Prostate gland (tissue), 2 donors: ENCODE results near the gene ADARB1. TPM values are rescaled to one million over a fixed set of nuclear protein-coding genes. Genes with fewer than 3 reads are reported as not detected.

ENCODE experiments used
- DNase-seq: peaks from one replicate; pipeline ENCODE4 v3.0.0-alpha.2; 2019; ENCODE audit warnings: low spot score
- H3K27ac ChIP-seq, 2 donors: fragments of 200-600 bp; sonication (generic); 2 replicates each; pipeline ENCODE4 v1.5.1; 2017 to 2019
- H3K27me3 ChIP-seq: fragments of 200-600 bp; sonication (generic); replicated peaks from 2 replicates; pipeline ENCODE4 v1.5.1; 2019; ENCODE audit not compliant: insufficient read depth
- H3K36me3 ChIP-seq, 2 donors: fragments of 200-600 bp; sonication (generic); 1 replicate in 1 of 2; 2 replicates in 1 of 2; pipeline versions ENCODE4 v1.5.1 to v1.8.1; 2017 to 2019
- H3K4me1 ChIP-seq: fragments of 200-600 bp; sonication (generic); replicated peaks from 2 replicates; pipeline ENCODE4 v1.5.1; 2019
- H3K4me3 ChIP-seq, 2 donors: fragments of 200-600 bp; sonication (generic); 2 replicates each; pipeline ENCODE4 v1.5.1; 2017 to 2019
- H3K9me3 ChIP-seq: fragments of 200-600 bp; sonication (generic); 2 replicates; pipeline ENCODE4 v1.5.1; 2017
- CTCF ChIP-seq, 4 experiments: fragments of 200-600 bp in 2 of 4; fragments of 450-650 bp in 2 of 4; sonication (generic) in 2 of 4; IDR thresholded peaks; 1 replicate in 3 of 4; 2 replicates in 1 of 4; pipeline ENCODE4 v1.5.1; 2016 to 2019; ENCODE audit warnings: antibody characterized with exemption in 4 of 4, mild to moderate bottlenecking in 2 of 4, moderate library complexity in 2 of 4
- POLR2A ChIP-seq: fragments of 450-650 bp; IDR thresholded peaks from one replicate; pipeline ENCODE4 v1.6.1; 2016; ENCODE audit warnings: antibody characterized with exemption, mild to moderate bottlenecking
- POLR2AphosphoS5 ChIP-seq: sonication (generic); formaldehyde crosslinking; IDR thresholded peaks from one replicate; pipeline ENCODE4 v1.6.1; 2017; ENCODE audit warnings: antibody characterized with exemption
- WGBS: methylation state at CpG from one replicate; pipeline ENCODE4 v1.1.5; 2018; 5-methylcytosine and 5-hydroxymethylcytosine counted together
- intact Hi-C: fragments of 100-400 bp; cut with DNase I; formaldehyde crosslinking; loops from one replicate; pipeline ENCODE4 v1.14.2; 2022
- total RNA-seq, 2 donors: library from RNA; depleted of rRNA; stranded (reverse); fragments of >200 nt; gene quantifications; one replicate each; pipeline ENCODE4 v1.1.0, GENCODE V29; 2016

The ADARB1 gene
- total RNA-seq, 2 donors from 2014 or later = 21.0 to 30.9 TPM

DNA sequence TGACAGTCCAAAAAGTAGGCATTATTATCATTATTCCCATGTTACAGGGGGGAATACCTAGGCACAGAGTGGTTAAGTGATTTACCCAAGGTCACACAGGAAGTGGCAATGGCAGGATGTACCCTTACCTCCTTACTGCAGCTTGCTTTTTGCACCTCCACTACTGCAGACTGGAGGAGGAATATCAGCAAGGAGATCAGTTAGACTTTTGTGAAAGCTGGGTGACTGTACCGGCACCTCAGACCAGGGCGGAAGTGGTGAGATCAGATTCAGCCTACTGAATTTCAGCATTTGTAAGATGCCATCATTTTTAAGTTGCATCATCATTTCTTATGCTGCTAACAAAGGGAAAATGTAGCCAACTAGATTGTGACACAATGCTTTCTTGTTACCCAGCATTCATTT lies 4.5 kb downstream of the ADARB1 start:
- no peak for TF ChIP-seq POLR2A
- intact Hi-C loops = no loop called here
- Histone ChIP-seq H3K9me3 (no peaks in the 10 kb centered on the region), H3K36me3 (no peaks in the 10 kb centered on the region), H3K4me3 (no peak overlapping the region), H3K4me1 (peaks cover 5% of the 10 kb centered on the region), H3K27ac (no peak overlapping the region), H3K27me3 (no peaks in the 10 kb centered on the region)
- DNase-seq = no peak
- WGBS = 84% methylated on average over 2 of the region's 2 CpGs

DNA sequence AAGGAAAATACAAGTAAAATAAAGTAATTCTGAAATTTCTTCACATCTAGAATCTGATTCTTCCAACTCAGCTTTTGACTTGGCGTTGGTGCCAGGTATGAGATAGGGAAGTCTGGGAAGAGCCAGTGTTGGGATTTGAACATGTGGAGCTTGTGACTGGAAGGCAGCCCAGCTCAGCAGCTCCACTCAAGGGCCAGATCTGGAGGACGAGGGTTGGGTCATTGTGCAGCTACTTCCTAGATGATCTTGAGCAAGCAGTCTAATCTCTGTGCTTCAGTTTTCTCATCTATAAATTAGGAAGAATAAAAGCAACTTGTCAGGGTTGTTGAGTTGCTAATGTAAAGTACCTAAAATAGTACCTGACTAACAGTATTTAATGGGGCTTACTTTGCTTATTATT lies 5.0 kb downstream of the ADARB1 start:
- WGBS = 80% methylated on average over 2 of the region's 2 CpGs
- no peak overlapping the region for H3K27ac ChIP-seq

GRCh38 chr21:45080232-45080631 lies 5.9 kb downstream of the ADARB1 start:
- no peaks in the 10 kb centered on the region for H3K27me3 ChIP-seq
- TF ChIP-seq POLR2AphosphoS5 = no peak
- no peak for TF ChIP-seq POLR2A
- TF ChIP-seq CTCF (IDR thresholded peaks at IDR 0.05) = no peak
- H3K9me3 ChIP-seq = no peaks in the 10 kb centered on the region
- intact Hi-C loops = no loop called here
- 83% methylated on average over 5 of the region's 5 CpGs for WGBS
- H3K27ac ChIP-seq = no peak overlapping the region
- no peak for DNase-seq
- H3K4me3 ChIP-seq = no peak overlapping the region
- H3K4me1 ChIP-seq = peaks cover 12% of the 10 kb centered on the region
- H3K36me3 ChIP-seq = no peaks in the 10 kb centered on the region

More for the DNA sequence above, 5.0 kb downstream of the ADARB1 start:
- no peak for DNase-seq
- H3K27me3 ChIP-seq = no peaks in the 10 kb centered on the region
- TF ChIP-seq POLR2AphosphoS5 = no peak
- no peak for TF ChIP-seq POLR2A
- TF ChIP-seq CTCF (IDR thresholded peaks at IDR 0.05) = no peak
- no peaks in the 10 kb centered on the region for H3K9me3 ChIP-seq
- peaks cover 6% of the 10 kb centered on the region for H3K4me1 ChIP-seq
- intact Hi-C loops = no loop called here
- H3K4me3 ChIP-seq = no peak overlapping the region
- no peaks in the 10 kb centered on the region for H3K36me3 ChIP-seq

- peaks cover 12% of the 10 kb centered on the region for H3K4me1 ChIP-seq
- H3K27me3 ChIP-seq = no peaks in the 10 kb centered on the region
- no peak overlapping the region for H3K4me3 ChIP-seq
- intact Hi-C loops = no loop called here
- WGBS = 70% methylated on average over 8 of the region's 8 CpGs
- DNase-seq = no peak
- no peaks in the 10 kb centered on the region for H3K9me3 ChIP-seq
- TF ChIP-seq POLR2AphosphoS5 (no peak), CTCF (IDR thresholded peaks at IDR 0.05) (no peak), POLR2A (no peak)
- no peak overlapping the region for H3K27ac ChIP-seq
- H3K36me3 ChIP-seq = no peaks in the 10 kb centered on the region
Observed at GRCh38 chr21:45080639-45081414, 6.4 kb downstream of the ADARB1 start.

- TF ChIP-seq CTCF (IDR thresholded peaks at IDR 0.05) = no peak
- TF ChIP-seq POLR2A = no peak
- no peak for TF ChIP-seq POLR2AphosphoS5
- Histone ChIP-seq H3K4me3 (no peak overlapping the region), H3K27me3 (no peaks in the 10 kb centered on the region), H3K9me3 (no peaks in the 10 kb centered on the region), H3K27ac (no peak overlapping the region), H3K4me1 (peaks cover 12% of the 10 kb centered on the region), H3K36me3 (no peaks in the 10 kb centered on the region)
- intact Hi-C loops = no loop called here
- DNase-seq = no peak
- 85% methylated on average over 4 of the region's 4 CpGs for WGBS
Observed at GRCh38 chr21:45081636-45082035, 7.3 kb downstream of the ADARB1 start.
